Hematopoietic multipotent progenitor cell treated with erythropoietin and hydrocortisone succinate and interleukin-3 and kit ligand, for 4 days (in vitro differentiated cells): ENCODE data around the gene GUCD1.

ENCODE experiments used
- DNase-seq: peaks from one replicate; pipeline ENCODE4 v3.0.0-alpha.2; 2015

The GUCD1 gene

DNA sequence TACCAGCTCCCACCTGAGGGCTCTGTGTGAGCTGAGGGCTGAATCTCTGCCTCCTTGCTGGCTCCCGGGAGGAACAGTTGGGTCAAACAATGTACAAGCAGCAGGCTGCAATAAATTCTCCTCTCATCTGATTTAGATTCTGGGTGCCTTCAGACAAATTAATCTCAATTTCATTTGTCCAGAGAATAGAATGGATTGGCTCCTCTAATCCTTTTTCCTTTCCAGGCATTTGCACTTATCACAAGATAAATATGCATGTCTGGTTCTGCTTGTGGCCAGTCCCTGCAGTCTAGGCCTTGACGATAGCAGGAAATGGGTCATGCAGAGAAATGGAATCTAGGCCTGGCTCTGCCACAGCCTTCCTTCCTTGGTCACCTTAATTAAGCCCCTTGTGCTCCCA lies 31.1 kb downstream of the GUCD1 start:
- DNase-seq: no peak

DNA sequence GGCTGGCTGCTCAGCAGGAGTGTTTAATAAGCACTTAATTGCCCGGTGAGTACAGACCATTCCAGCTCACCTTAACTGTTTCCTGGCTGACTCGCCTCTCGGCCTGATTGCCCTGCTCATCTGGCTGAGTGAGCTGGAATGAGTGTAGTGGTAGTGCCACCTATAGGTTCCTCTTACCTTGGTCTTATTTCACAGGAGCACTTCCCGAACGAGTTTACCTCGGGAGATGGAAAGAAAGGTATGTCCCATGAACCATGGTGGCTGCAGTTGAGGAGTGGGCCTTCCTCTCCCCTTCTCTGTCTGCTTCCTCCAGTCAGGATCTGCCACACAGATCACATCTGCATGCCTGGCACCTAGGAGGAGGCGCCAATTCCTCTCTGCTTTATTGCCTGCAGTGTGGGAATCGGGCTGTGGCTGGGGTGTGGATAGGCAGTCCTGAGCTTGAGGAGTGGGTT lies 33.1 kb downstream of the GUCD1 start:
- peak; percentile 73 for DNase-seq

DNA sequence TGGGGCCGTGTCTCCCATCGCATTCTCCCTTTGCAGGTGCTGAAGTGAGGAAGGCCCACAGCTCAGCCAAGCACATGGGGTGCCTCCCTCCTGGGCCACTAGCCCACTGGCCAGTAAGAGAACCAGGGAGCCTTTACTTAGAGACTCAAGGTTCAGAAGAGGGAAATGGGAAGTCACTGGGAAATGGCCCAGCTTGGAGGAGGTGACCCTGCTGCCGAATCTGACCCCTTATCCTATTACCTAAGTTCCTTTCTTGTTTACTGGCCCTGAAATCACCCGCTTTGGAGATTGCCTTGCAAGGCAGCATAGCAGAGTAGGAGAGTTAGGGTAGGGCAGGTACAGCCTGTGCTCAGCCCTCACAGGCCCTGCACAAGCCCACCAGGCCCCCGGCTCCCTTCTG lies 35.4 kb downstream of the GUCD1 start:
- DNase-seq: no peak

DNA sequence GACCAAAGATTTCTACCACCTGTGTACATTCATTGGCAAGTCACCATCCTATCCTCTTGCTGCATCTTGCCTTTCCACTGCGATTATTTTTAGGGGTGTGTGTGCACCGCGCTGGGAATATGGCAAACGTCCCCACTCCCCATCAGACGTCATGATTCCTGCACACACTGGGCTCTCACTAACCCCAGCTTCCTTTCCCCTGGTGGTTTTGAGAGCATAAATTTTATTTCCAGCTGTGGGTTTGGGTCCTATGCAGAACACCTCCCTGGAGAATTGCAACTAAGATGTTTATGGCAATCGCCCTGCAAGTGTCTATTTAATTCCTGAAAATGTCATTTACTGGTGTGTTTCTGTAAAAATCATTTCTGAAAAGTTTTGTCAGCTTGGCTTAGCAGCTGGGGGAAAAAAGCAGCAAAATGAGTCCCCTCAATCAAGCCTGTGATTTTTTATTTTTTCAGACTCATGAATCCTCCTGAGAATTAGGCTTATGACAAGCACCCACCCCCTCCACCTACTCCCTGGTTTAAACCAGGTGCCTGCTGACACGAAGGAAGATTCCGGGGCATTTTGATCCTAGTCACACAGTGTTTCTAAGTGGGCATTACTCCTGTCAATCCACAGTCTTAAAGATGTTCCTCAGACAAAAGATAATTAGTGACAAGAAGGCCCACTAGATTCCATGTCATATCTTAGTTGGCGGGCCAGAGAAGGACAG lies 36.0 kb downstream of the GUCD1 start:
- no peak for DNase-seq

DNA sequence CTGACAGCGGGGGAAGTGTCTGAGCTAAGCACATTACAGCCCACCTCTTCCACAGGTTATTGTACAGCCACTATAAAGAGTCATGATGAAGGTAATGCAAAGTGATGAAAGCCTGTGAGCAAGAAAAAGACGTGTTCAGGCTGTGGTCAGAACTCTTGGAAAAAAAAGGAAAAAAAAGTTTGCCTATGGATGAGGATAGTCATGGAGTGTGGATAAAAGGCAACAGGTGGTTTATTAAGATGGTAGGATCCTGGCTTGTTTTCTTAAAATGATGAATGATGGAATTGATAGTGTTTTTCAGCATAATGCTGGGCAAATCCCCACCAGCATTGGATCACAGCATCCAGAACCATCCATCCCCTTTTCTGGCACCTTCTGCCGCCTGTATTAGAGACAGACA lies 36.7 kb downstream of the GUCD1 start:
- DNase-seq: no peak

DNA sequence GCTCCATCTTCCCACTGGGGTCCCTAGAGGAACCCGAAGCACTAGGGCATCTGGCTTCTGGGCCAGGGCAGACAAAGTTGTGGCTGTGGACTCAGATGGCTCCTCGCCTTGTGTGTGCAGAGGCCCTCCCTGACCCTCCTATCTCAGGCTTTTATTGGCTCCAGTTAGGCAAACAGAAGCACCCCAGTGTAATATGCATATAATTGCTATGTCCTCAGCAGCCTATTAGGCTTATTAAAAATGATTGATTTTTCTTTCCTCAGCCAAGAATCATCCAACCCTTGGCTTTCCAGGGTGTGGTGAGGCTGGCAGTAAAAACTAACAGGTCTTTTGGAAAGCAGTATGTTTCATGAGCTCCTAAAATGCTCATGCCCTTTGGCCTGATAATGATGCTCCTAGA lies 37.5 kb downstream of the GUCD1 start:
- no peak for DNase-seq

DNA sequence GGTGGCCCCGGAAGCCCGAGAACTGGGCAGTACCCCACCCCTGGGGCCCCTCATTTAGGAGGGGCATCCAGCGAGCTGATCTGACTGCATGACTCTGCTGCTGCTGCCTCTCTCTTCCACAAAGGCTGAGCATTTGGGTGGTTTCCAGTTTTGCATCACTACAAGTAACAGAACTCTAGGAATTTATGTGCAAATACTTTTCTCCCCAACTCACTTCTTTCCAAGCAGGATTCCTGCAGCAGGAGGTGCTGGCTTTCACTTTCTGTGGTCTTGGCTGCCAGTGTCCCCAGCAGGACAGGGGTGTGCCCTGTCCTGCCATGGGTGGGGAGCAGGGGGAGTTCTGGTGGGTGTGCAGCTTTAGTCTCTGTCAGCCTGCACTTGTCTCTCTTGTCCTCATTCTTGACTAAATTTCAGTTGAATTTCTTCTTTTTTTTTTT lies 38.6 kb downstream of the GUCD1 start:
- peak; percentile 34 for DNase-seq

DNA sequence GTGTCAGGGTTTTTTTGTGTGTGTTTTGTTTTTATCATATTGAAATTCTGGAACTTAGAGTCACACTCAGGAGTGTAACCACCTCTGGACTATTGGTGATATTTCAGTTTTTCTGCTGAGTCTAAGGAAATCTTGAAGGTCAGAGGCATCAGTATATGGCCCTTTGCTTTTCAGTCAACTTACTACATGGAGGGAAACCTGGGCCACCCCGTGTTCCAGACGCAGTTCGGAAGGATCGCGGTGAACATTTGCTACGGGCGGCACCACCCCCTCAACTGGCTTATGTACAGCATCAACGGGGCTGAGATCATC lies 40.0 kb downstream of the GUCD1 start:
- DNase-seq: no peak

DNA sequence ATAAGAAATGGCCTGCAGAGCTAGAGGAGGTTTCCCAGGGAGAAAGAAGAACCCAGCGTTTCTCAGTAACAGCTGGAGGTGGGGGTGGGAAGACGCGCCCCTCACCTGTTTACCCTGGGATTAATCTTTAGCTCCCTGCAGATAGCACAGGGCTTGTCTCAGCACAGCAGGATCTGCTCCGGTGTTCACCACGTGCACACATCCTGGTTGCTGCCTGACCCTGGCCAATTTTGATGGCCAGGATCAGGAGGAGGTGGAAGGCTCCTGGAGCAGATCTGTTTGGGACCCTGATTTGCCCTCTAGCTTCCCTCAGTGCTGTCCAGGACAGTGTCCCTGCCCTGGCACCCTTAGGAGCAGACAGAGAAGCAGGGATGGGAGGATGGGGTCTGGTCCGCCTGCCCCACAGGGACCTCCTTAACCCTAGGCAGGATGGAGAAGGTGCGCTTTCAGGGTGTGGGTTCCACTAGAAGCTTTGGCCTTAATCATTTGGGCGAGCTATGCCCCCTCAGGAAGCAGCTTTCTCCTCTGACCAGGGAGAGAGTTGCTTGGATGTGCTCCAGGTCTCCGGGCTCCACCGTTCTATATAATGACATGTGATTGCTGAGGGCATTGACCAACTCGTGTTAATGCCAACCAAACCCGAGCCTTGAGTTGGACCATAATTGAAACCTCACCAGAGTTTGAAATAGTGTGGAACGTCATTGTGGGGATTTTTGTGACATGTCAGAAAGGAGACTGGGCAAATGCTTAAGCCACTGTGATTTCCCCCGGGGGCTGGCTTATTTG lies 40.5 kb downstream of the GUCD1 start:
- DNase-seq: no peak

DNA sequence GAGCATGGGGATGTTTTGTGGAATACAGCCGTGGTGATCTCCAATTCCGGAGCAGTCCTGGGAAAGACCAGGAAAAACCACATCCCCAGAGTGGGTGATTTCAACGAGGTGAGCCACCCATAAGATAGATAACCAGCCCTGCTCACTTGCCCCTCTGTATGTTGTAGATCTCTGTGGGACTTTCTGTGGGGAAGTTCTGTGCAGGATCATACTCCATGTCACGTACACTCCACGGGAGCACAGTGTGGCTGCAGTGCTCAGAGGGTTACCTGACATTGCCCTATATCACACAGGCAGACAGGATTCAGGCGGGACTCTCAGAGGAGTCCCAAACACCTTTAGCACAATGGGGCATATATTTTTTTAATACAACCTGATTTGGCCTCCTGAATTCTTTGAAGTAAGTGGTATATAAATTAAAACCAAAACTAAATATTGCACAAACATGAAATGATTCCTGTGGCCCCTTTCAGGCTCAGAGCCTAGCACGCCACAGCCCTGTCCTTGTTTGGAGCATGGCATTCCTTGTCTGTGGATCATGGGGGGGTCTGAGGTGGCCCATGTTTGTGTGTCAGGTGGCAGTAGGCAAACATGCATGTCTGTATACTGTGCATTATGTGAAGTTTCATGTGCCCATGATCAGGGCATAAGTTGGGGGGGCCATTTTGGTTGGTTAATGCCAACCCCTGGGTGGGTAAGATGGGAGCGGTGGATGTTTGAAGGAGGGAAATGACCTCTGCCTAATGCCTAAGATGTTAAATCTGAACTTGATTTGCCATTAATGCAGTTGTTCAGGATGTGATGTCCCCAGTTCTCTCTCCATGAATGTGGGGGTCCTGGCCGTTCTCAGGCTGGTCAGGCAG lies 41.3 kb downstream of the GUCD1 start:
- DNase-seq: no peak

DNA sequence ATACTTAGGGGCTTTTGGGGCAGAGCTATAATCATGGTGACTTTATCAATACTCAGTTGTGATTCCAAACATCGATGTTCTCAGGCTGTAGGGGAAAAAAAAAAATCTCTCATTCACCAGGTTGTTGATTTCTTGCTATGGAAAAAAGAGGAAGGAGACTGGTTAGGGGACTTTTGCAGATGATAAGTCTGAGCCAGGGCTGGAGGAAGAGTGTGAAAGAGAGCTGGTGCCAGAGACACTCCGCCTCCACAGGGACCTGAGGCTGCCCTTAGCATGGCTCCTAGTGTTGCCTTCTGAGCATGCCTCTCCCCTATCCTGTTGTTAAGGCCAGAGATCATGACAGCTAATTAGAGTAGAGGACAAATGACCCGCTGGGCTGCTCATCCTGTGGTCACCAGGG lies 42.9 kb downstream of the GUCD1 start:
- DNase-seq: peak; percentile 81

DNA sequence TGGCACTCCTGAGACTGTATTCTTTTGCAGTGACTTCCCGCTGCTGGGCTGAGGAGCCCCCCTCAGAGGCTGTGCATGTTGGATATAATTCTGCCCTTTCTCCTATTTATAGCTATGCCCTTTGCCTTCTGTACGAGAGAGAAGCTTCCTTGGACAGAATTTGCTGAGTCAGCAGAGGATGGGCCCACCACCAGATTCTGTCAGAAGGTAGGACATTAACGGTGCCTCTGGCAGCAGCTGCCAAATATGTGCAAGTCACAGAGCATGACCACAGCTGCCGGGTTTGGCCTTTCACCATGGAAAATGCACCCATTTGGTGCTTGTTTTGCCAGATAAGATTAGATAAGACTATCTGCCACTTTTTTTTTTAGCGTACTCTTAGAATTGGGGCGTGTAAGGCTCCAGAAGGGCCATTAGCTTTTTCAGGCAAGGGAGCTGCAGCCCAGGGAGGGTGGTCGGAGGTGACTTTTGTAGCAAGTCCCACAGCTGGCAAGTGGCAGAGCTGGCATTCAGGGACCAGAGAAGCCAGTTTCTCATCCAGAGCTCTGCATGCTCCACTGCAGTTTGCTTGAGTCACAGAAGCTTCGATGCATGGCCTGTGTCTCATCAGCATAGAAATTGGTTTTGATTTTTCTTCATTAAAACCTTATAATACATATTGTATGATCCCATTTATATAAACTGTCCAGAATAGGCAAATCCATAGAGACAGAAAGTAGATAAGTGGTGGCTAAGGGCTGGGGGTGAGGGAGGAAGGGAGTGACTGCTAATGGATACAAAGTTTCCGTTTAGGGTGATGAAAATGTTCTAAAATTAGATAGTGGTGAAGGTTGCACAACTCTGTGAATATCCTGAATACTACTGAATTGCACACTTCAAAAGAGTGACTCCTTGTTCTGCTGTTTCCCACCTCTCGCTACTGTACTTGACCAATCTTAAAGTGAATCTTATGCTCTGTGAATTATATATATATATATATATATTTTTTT lies 44.0 kb downstream of the GUCD1 start:
- DNase-seq: peak; percentile 93

DNA sequence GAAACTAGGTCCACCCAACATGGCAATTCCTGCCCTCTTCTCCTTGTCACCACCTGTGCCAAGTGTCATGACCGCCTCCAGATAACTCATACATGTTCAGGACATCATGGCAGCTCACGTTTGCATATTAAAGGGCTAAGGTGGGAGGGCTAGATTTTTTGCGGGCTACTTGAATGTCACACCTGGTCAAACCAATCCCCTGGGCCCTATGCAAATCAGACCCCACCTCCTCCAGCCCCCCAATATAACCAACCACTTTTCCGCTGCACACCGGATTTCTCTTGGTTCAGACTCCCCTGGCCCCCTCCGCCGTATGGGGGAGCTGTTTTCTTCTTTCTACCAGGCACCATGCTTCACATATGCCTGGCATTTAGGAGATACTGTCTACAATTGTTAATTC lies 47.2 kb downstream of the GUCD1 start:
- no peak for DNase-seq

DNA sequence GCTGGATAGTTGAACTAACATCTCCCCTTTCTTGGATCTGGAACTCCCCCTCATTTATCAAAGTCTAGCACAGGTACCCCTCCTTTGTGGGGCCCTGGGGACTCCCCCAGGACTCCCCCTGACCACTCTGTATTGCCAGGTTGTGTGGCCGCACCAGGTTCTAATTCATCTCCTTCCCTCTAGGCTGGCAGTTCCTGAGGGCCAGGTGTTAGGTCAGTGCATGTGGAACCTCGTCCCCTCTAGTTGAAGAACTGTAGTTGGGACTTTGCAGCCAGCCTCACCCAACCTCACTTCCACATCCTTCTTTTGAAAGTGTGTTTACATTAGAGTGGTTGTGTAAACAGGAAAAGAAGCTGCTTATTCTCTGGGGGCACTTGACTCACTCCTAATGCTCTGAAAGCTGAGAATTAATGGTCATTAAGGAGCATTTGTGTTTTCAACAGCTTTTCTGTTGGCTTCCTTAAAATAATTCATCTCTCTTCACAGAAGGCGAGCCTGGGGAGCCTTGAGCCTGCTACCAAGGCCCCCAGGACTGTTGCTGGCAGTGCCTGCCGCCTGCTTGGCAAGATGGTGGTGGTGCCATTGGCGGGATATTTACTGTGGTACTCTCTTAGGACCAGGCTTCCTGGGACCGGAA lies 48.0 kb downstream of the GUCD1 start:
- DNase-seq: no peak

DNA sequence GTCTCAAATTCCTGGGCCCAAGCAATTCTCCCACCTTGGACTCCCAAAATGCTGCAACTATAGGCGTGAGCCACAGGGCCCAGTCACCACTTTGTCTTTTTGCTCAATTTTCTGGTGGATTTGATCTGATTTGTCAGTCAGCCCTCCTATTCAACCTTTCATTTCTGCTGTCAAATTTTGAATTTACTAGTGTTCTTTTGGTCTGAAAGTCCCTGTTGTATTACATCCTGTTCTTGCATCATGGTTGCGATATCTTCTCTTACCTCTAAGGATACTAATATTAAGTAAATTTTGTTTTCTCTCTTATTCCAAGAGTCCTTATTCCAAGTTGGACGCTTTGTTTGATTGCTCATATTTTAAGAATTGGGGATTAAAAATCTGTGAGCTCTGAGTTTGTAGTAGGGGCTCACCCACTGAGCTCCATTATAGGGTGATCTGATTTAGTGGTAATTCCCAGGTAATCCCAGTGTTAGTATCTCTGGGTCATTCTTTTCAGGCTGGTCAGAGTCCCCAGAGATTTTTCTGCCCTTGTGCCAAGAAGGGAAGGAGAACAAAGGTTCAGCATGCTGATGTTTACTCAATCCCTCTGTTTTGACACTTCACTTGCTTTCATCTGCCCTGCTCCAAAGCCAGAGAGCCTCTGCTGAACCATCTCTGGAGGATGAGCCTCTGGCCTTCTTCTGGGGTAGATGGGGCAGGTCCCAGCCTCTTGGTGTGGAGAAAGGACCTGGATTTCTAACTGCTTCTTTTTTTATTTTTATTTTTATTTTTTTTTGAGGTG lies 49.8 kb downstream of the GUCD1 start:
- no peak for DNase-seq

DNA sequence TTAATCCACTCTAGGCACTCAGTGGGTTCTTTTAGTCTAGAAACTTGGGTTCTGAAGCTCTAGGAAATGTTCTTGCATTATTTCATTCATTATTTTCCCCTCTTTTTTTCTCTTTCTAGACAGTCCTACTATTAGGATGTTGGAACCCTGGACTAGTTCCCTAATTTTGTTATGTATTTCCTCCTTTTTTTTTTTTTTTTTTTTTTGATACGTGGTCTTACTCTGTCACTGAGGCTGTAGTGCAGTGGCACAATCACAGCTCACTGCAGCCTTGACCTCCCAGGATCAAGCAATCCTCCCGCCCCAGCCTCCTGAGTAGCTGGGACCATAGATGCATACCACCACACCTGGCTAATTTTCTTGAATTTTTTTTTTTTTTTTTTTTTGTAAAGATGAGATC lies 50.4 kb downstream of the GUCD1 start:
- DNase-seq: no peak

DNA sequence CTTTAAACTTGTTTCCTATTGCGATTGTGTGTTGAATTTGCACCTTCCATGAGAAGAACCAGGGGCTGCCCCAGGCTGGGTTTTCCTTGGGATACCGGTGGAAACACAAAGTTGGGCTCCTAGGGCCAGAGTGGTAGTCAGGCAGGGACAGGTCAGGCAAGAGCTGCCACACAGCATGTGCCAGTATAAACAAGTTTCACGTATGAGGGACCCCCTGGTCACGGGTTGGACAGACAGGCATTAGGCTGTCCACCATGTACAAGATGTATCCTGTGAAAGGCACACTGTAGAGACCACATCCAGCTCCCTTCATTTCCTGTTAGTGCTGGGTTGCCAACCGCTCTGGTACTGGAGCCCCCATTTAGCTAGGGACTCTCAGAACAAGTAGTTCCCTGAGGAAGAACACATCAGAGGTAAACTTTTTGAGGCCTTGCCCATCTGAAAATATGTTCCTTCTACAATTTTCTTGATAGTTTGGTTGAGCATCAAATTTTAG lies 51.0 kb downstream of the GUCD1 start:
- peak; percentile 41 for DNase-seq

DNA sequence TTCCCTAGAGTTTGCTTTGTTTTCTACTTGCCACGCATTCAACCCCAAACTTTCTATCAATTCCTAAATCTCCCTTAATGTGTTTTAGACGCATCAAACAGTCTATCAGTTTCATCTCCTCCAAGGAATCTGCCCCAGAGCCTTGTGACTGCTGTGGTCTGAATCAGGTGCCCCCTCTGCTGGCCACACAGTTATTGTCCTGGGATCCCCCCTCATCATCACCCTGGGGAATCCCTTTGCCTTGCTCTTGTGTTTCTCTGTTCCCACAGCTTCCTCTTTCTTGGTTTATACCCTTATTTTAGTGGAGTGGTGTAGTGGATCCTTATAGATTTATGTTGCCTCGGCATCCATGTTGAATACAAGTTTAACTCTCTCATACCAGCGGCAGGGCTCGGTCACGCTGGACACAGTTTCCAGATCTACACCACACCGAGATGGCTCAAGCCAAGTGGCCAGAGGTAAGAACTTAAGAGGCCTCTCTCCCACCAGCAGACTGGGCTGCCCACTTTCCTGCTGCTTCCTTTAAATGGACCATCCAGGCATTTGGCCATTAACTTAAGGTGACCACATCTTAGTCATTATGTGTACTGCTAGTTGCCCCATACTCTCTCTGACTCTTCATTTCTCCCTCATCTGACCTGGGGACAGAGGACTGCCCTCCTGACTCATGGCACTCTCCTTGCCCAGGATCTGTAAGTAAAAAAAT lies 51.6 kb downstream of the GUCD1 start:
- DNase-seq: peak; percentile 89

DNA sequence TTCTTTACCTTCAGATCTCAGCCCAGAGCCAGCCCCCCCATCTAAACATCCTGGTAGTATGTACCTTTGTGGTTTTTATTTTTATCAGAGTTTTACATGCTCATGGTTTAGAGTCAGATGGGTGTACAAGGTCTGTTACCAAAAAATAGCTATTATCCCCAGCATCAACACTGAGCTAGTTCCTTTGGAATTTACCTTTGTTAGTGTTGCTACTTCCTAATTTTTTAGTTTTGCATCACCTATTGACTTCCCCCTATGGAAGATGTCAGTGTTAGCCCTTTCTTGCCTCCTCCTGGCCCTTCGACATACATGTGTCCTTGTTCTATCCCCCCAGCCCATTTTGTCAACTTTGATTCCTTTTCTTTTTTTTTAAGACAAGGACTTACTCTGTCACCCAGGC lies 52.4 kb downstream of the GUCD1 start:
- no peak for DNase-seq

DNA sequence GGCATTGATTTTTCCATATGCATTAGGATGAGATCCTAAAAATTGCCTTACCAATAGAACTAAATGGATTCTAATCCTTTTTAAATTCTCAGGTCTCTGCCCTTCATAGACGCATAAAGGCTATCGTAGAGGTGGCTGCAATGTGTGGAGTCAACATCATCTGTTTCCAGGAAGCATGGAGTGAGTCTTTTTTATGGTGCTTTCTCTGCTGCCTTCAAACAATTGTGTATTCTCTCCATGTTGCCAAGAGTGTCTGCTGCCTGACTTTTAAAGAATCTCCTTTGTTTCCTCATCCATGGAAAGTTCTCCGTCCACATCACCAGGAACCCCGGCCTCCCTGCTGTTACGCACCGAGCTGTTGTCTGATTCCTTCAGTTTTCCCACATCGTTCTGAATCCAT lies 52.9 kb downstream of the GUCD1 start:
- no peak for DNase-seq
